ENCODE data around the gene CFAP20. TPM values are rescaled to one million over a fixed set of nuclear protein-coding genes. Genes with fewer than 3 reads are reported as not detected.
"Not testable (repeated sequence)": the region's sequence is repeated elsewhere in the genome, so short reads cannot be mapped to it uniquely, and the experiment has no call there.

The CFAP20 gene
- total and polyA plus RNA-seq, 2 experiments from 2014 or later, result 71.6 to 74.6 TPM

- Histone ChIP-seq H3K79me2 (no peaks in the 10 kb centered on the region), H3K4me2 (no peak overlapping the region), H3K9me2 (replicated peaks; ENCODE audit: insufficient read depth) (no peaks in the 10 kb centered on the region), H2AFZ (no peak overlapping the region), H3K4me1 (ENCODE audit: insufficient read depth) (no peaks in the 10 kb centered on the region), H3K27ac (no peak overlapping the region), H3K27me3 (no peaks in the 10 kb centered on the region), H3K36me3 (replicated peaks; ENCODE audit: insufficient read depth, low read depth) (no peaks in the 10 kb centered on the region), H3K4me3 (no peak overlapping the region), H4K20me1 (ENCODE audit: insufficient read depth, poor library complexity, severe bottlenecking) (no peaks in the 10 kb centered on the region), H3K9me3 (ENCODE audit: low read depth) (no peaks in the 10 kb centered on the region)
- no peak for TF ChIP-seq EZH2 (IDR thresholded peaks at IDR 0.05; ENCODE audit: borderline replicate concordance)
- no peak for TF ChIP-seq CTCF (IDR thresholded peaks at IDR 0.05; ENCODE audit: poor library complexity)
- no peak for TF ChIP-seq EZH2phosphoT487 (IDR thresholded peaks at IDR 0.05; ENCODE audit: low read depth, severe bottlenecking, unreplicated experiment)
- 78% methylated on average over 8 of the region's 8 CpGs for WGBS (ENCODE audit: low lambda C conversion rate, missing lambda C conversion rate)
- DNase-seq (ENCODE audit: low spot score), result no peak
These were observed 51.4 kb downstream of the CFAP20 start for GRCh38 chr16:58077796-58078195.

DNA sequence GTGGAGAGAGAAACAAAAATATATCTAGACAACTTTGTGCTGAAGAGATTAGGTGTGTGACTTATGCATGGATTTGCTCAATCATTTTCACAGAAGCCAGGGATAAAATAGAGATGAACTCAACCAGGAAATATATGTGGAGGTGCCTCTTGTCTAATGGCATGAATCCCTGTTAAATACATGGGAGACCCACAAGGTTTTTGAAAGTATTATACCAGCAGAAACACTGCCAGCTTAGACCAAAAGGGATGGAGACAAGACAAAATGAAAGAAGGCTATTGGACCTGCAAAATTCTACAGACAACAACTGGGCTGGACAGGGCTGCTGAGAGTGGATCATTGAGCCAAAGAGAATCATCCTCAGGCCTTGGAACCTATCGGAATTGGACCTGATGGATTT is 52.7 kb downstream of the CFAP20 start:
- Histone ChIP-seq H3K27ac (no peak overlapping the region), H3K79me2 (no peaks in the 10 kb centered on the region), H4K20me1 (ENCODE audit: insufficient read depth, poor library complexity, severe bottlenecking) (no peaks in the 10 kb centered on the region), H3K9me3 (ENCODE audit: low read depth) (no peaks in the 10 kb centered on the region), H3K9me2 (replicated peaks; ENCODE audit: insufficient read depth) (no peaks in the 10 kb centered on the region), H3K4me3 (no peak overlapping the region), H2AFZ (no peak overlapping the region), H3K27me3 (no peaks in the 10 kb centered on the region), H3K4me1 (ENCODE audit: insufficient read depth) (no peaks in the 10 kb centered on the region), H3K36me3 (replicated peaks; ENCODE audit: insufficient read depth, low read depth) (no peaks in the 10 kb centered on the region), H3K4me2 (no peak overlapping the region)
- no peak for DNase-seq (ENCODE audit: low spot score)
- WGBS (ENCODE audit: low lambda C conversion rate, missing lambda C conversion rate), result 94% methylated on average over 1 of the region's 1 CpG
- TF ChIP-seq CTCF (IDR thresholded peaks at IDR 0.05; ENCODE audit: poor library complexity) (no peak), EZH2phosphoT487 (IDR thresholded peaks at IDR 0.05; ENCODE audit: low read depth, severe bottlenecking, unreplicated experiment) (no peak), EZH2 (IDR thresholded peaks at IDR 0.05; ENCODE audit: borderline replicate concordance) (no peak)

- Histone ChIP-seq H3K4me3 (no peak overlapping the region), H3K9me3 (ENCODE audit: low read depth) (no peaks in the 10 kb centered on the region), H3K79me2 (no peaks in the 10 kb centered on the region), H3K27ac (no peak overlapping the region), H4K20me1 (ENCODE audit: insufficient read depth, poor library complexity, severe bottlenecking) (no peaks in the 10 kb centered on the region), H3K36me3 (replicated peaks; ENCODE audit: insufficient read depth, low read depth) (no peaks in the 10 kb centered on the region), H3K27me3 (no peaks in the 10 kb centered on the region), H3K4me2 (no peak overlapping the region), H2AFZ (no peak overlapping the region), H3K4me1 (ENCODE audit: insufficient read depth) (no peaks in the 10 kb centered on the region), H3K9me2 (replicated peaks; ENCODE audit: insufficient read depth) (no peaks in the 10 kb centered on the region)
- WGBS (ENCODE audit: low lambda C conversion rate, missing lambda C conversion rate), result 77% methylated on average over 4 of the region's 4 CpGs
- TF ChIP-seq EZH2phosphoT487 (IDR thresholded peaks at IDR 0.05; ENCODE audit: low read depth, severe bottlenecking, unreplicated experiment), result no peak
- TF ChIP-seq EZH2 (IDR thresholded peaks at IDR 0.05; ENCODE audit: borderline replicate concordance), result no peak
- TF ChIP-seq CTCF (IDR thresholded peaks at IDR 0.05; ENCODE audit: poor library complexity), result no peak
- DNase-seq (ENCODE audit: low spot score), result no peak
These were observed 54.5 kb downstream of the CFAP20 start for GRCh38 chr16:58074657-58075056.

DNA sequence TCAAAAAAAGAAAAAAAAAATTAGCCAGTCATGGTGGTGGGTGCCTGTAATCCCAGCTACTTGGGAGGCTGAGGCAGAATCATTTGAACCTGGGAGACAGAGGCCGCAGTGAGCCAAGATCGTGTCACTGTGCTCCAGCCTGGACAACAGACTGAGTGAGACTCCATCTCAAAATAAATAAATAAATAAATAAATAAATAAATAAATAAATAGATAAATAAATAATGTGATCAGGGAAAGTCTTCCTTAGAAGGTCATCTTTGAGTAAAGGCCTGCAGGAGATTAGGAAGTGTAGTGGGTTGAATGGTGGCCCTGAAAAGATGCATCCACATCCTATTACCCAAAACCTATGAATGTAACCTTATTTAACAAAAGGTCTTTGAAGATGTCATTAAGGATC is 56.1 kb downstream of the CFAP20 start:
- not testable (repeated sequence) for DNase-seq (ENCODE audit: low spot score); H3K4me1 ChIP-seq (ENCODE audit: insufficient read depth); H3K27me3 ChIP-seq; H3K79me2 ChIP-seq; H3K4me3 ChIP-seq; H3K27ac ChIP-seq; H3K9me2 ChIP-seq (replicated peaks; ENCODE audit: insufficient read depth); H4K20me1 ChIP-seq (ENCODE audit: insufficient read depth, poor library complexity, severe bottlenecking); H3K36me3 ChIP-seq (replicated peaks; ENCODE audit: insufficient read depth, low read depth); H3K4me2 ChIP-seq; H3K9me3 ChIP-seq (ENCODE audit: low read depth); H2AFZ ChIP-seq
- WGBS (ENCODE audit: low lambda C conversion rate, missing lambda C conversion rate), result 95% methylated on average over 2 of the region's 2 CpGs

DNA sequence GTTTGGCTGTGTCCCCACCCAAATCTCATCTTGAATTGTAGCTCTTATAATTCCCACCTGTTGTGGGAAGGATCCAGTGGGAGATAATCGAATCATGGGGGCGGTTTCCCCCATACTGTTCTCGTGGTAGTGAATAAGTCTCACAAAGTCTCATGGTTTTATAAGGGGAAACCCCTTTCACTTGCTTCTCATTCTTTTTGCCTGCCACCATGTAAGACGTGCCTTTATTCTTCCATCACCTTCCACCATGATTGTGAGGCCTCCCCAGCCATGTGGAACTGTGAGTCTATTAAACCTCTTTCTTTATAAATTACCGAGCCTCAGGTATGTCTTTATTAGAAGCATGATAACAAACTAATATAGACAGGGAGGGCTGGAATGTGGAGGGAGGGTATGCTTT is 57.0 kb downstream of the CFAP20 start:
- H3K9me3 ChIP-seq (ENCODE audit: low read depth); H3K4me3 ChIP-seq; DNase-seq (ENCODE audit: low spot score); H3K4me2 ChIP-seq; H3K27me3 ChIP-seq; H3K9me2 ChIP-seq (replicated peaks; ENCODE audit: insufficient read depth); H2AFZ ChIP-seq; H3K36me3 ChIP-seq (replicated peaks; ENCODE audit: insufficient read depth, low read depth); H4K20me1 ChIP-seq (ENCODE audit: insufficient read depth, poor library complexity, severe bottlenecking); H3K27ac ChIP-seq; H3K4me1 ChIP-seq (ENCODE audit: insufficient read depth); H3K79me2 ChIP-seq: not testable (repeated sequence)
- 88% methylated on average over 5 of the region's 5 CpGs for WGBS (ENCODE audit: low lambda C conversion rate, missing lambda C conversion rate)
